ENCODE results near the gene SEC31B.

SEC31B gene

DNA sequence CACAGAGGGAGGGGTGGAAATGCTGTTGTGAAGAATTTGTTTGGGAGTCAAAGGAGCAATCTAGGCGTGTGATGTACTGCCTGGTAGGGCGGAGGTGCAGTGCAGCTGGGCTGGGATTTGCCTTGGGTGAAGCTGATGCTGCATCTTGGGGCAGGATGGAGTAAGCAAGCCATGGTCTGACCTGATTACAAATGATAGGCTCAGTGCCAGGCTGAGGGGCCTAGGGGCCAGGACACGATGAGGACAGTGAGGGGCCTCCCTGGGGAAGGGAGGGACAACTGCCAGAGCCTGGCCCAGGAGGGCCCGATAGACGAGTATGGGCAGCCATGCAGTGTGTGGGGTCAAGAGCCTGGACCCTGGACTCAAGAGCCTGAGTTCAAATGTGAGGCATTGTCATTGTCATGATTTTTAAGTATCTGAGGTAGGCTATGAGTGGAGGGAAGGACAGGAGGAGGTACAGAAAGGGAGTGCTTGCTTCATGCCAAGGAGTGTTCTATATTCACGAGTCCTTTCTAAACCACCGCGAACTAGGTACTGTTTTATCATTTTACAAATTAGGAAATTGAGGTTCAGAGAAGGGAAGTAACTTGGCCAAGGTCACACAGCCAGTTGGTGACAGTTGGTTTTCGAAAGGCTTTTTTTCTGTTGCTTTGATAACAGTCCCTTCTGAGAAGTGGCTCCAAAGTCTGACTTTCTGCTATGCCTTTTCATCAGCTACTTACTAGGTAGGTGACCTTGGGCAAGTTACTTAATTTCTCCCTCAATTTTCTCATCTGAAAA, 45.7 kb upstream of the SEC31B start:
- no peak overlapping the region for H3K4me3 ChIP-seq (ENCODE audit: low read depth, low read length)
- TF ChIP-seq, protein P1, sequence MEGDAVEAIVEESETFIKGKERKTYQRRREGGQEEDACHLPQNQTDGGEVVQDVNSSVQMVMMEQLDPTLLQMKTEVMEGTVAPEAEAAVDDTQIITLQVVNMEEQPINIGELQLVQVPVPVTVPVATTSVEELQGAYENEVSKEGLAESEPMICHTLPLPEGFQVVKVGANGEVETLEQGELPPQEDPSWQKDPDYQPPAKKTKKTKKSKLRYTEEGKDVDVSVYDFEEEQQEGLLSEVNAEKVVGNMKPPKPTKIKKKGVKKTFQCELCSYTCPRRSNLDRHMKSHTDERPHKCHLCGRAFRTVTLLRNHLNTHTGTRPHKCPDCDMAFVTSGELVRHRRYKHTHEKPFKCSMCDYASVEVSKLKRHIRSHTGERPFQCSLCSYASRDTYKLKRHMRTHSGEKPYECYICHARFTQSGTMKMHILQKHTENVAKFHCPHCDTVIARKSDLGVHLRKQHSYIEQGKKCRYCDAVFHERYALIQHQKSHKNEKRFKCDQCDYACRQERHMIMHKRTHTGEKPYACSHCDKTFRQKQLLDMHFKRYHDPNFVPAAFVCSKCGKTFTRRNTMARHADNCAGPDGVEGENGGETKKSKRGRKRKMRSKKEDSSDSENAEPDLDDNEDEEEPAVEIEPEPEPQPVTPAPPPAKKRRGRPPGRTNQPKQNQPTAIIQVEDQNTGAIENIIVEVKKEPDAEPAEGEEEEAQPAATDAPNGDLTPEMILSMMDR (IDR thresholded peaks at IDR 0.05; ENCODE audit: low read depth, low read length, missing control alignments), result no peak
- no peak for DNase-seq (ENCODE audit: low read depth)

DNA sequence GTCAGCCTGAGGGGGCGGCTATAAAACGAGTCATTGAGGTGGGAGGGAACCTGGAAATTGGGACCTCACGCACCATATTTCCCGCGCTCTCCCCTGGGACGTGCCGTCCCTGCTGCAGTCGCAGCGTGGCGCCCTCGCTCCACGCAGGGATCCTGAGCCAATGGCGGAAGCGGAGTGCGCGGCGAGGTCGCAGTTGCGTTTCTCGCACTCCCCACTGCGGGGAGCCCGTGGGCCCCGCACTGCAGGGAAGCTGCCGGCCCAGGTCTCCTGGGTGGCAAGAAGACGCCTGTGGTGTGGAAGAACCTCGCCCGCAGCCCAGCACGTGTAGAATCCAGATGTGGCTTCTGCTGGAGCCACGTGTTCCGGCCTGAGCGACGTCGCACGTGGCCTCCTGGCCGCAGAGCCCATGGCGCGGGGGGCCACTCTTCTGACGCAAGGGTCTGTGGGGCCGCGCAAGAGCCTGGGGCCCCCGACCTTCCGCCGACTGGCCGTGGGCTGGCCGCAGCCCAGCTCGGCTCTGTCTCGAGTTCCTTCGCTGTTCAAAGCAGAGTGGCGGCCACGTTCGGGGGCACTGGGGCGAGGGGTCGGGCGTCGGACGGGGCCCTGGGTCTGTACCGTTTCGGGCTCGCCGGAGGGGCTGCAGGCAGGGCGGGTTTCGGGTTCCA, 42.5 kb upstream of the SEC31B start:
- H3K4me3 ChIP-seq (ENCODE audit: low read depth, low read length), result no peak overlapping the region
- no peak for DNase-seq (ENCODE audit: low read depth)
- TF ChIP-seq, protein P1 (IDR thresholded peaks at IDR 0.05; ENCODE audit: low read depth, low read length, missing control alignments), result peak; percentile 90

GRCh38 chr10:100561005-100561404, 41.3 kb upstream of the SEC31B start:
- DNase-seq (ENCODE audit: low read depth), result no peak
- no peak overlapping the region for H3K4me3 ChIP-seq (ENCODE audit: low read depth, low read length)
- TF ChIP-seq, protein P1 (IDR thresholded peaks at IDR 0.05; ENCODE audit: low read depth, low read length, missing control alignments), result no peak

- no peak overlapping the region for H3K4me3 ChIP-seq (ENCODE audit: low read depth, low read length)
- TF ChIP-seq, protein P1 (IDR thresholded peaks at IDR 0.05; ENCODE audit: low read depth, low read length, missing control alignments), result no peak
- no peak for DNase-seq (ENCODE audit: low read depth)
These were observed 40.6 kb upstream of the SEC31B start for GRCh38 chr10:100560248-100560647.

- TF ChIP-seq, protein P1 (IDR thresholded peaks at IDR 0.05; ENCODE audit: low read depth, low read length, missing control alignments), result no peak
- DNase-seq (ENCODE audit: low read depth), result no peak
- no peak overlapping the region for H3K4me3 ChIP-seq (ENCODE audit: low read depth, low read length)
These were observed 35.2 kb upstream of the SEC31B start for GRCh38 chr10:100554902-100555301.

DNA sequence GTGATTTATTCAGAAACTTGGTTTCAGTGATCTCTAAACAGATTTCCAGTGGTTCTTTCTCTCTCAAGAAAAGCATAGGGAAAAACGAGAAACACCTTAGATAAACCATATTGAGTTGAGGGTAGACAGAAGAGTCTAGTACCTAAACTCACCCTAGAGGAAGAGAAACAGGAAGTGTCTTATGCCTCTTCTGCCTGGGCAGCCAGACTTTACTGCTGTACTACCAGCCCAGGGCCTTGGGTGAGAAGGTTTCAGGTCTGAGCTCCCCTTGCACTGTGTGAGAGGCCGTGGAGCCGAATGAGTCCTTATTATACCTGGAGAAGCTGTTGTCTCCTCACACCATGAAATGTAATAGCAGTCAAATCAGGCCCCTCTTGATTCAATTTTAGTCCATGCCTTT, 34.3 kb upstream of the SEC31B start:
- TF ChIP-seq, protein P1 (IDR thresholded peaks at IDR 0.05; ENCODE audit: low read depth, low read length, missing control alignments), result no peak
- DNase-seq (ENCODE audit: low read depth), result no peak

More for the DNA sequence above, 34.3 kb upstream of the SEC31B start:
- no peak overlapping the region for H3K4me3 ChIP-seq (ENCODE audit: low read depth, low read length)

All from GM12864 (cell line).